CD4-positive, alpha-beta memory T cell (primary cell): ENCODE data around the gene MYO7B. TPM values are rescaled to one million over a fixed set of nuclear protein-coding genes. Genes with fewer than 3 reads are reported as not detected.

Experiments used
- CTCF ChIA-PET: fragments of 350-600 bp; sonication (Branson Sonifier 250); formaldehyde crosslinking; loops from one replicate; lab custom pipeline; 2021; ENCODE audit warnings: inconsistent platforms; ENCODE audit not compliant: partially characterized antibody; lab: Charles Lee
- POLR2A ChIA-PET: fragments of 350-600 bp; sonication (Branson Sonifier 250); formaldehyde crosslinking; loops from one replicate; lab custom pipeline; 2021; ENCODE audit not compliant: partially characterized antibody; lab: Charles Lee
- DNase-seq, 5 donors: peaks; one replicate each; pipeline versions ENCODE4 v3.0.0 to v3.0.0-alpha.2; 2020 to 2022; ENCODE audit warnings: mixed read lengths in 1 of 5
- H3K27ac ChIP-seq: one replicate; pipeline ENCODE4 v1.7.0; 2013; ENCODE audit warnings: low read depth, low read length
- H3K27me3 ChIP-seq: 2 replicates; pipeline ENCODE4 v1.7.0; 2013; ENCODE audit warnings: mild to moderate bottlenecking, low read length, moderate library complexity; ENCODE audit not compliant: insufficient read depth
- H3K36me3 ChIP-seq: 2 replicates; pipeline ENCODE4 v1.7.0; 2013; ENCODE audit warnings: mild to moderate bottlenecking, low read length, moderate library complexity; ENCODE audit not compliant: insufficient read depth
- H3K4me1 ChIP-seq: 2 replicates; pipeline ENCODE4 v1.7.0; 2013; ENCODE audit warnings: mild to moderate bottlenecking, low read length, moderate library complexity; ENCODE audit not compliant: insufficient read depth
- H3K4me3 ChIP-seq, 2 donors: one replicate each; pipeline ENCODE4 v1.7.0; 2013; ENCODE audit warnings: low read length in 2 of 2, mild to moderate bottlenecking in 1 of 2
- H3K9me3 ChIP-seq, 2 donors: one replicate each; pipeline ENCODE4 v1.7.0; 2013; ENCODE audit warnings: low read length in 2 of 2, control low read depth in 1 of 2; ENCODE audit not compliant: control insufficient read depth in 1 of 2
- H3K27ac Mint-ChIP-seq, 7 donors: one replicate each; pipeline ENCODE4 v1.8.0; 2020 to 2021; ENCODE audit warnings: mixed read lengths in 7 of 7, mild to moderate bottlenecking in 6 of 7, inconsistent platforms in 3 of 7, moderate library complexity in 3 of 7
- H3K27me3 Mint-ChIP-seq, 2 donors: one replicate each; pipeline ENCODE4 v1.8.0; 2020 to 2021; ENCODE audit warnings: mixed read lengths in 2 of 2
- H3K36me3 Mint-ChIP-seq, 2 donors: one replicate each; pipeline ENCODE4 v1.8.0; 2020 to 2021; ENCODE audit warnings: mixed read lengths in 2 of 2, inconsistent platforms in 1 of 2, mild to moderate bottlenecking in 1 of 2
- H3K4me1 Mint-ChIP-seq, 4 donors: one replicate each; pipeline ENCODE4 v1.8.0; 2020 to 2021; ENCODE audit warnings: mixed read lengths in 4 of 4, mild to moderate bottlenecking in 1 of 4
- H3K4me3 Mint-ChIP-seq, 8 donors: one replicate each; pipeline ENCODE4 v1.8.0; 2020 to 2021; ENCODE audit warnings: mixed read lengths in 8 of 8, mild to moderate bottlenecking in 7 of 8, moderate library complexity in 6 of 8, inconsistent platforms in 3 of 8
- H3K9me3 Mint-ChIP-seq, 8 donors: one replicate each; pipeline ENCODE4 v1.8.0; 2020 to 2021; ENCODE audit warnings: mixed read lengths in 8 of 8, mild to moderate bottlenecking in 5 of 8, inconsistent platforms in 3 of 8, moderate library complexity in 1 of 8
- intact Hi-C: fragments of 100-400 bp; cut with micrococcal nuclease; formaldehyde crosslinking; loops from one replicate; pipeline ENCODE4 v1.15.1; 2023
- polyA plus RNA-seq, 2 donors: library from polyadenylated mRNA; unstranded; fragments of 300-500 nt; fragmentation: Illumina TruSeq; gene quantifications; one replicate each; pipeline ENCODE4 v1.2.3, GENCODE V29; 2021
- total RNA-seq, 2 experiments: library from RNA; stranded (reverse); gene quantifications; one replicate each; pipeline ENCODE4 v1.2.3, GENCODE V29; 2021

MYO7B gene
- total and polyA plus RNA-seq, 4 experiments from 2014 or later = not detected

DNA sequence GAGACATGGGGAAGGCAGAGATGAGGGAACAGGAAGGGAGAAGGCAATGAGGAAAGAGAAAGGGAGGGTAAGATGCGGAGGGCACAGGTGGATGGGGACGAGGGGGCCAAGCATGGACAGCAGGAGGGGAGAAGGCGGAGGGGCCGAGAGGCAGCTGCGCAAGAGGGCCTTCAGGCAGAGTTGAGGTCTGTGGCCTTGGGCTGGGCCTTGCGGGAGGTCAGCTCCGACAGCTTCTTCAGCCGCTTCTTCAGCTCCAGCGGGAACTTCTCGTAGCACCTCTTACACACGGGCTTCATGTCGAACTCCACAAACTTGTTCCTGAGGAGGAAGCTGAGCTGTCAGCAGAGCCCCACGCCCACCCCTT, 103.6 kb downstream of the MYO7B start:
- H3K27me3 ChIP-seq = no peaks in the 10 kb centered on the region
- Mint-ChIP-seq H3K36me3 (no peaks in the 10 kb centered on the region), H3K4me1 (peaks cover 11 to 75% (median 40%) of the 10 kb centered on the region in 4 donors), H3K27me3 (no peaks in the 10 kb centered on the region), H3K27ac (peak overlapping the region in 5 of 7 donors; percentile 47 to 83 (median 77)), H3K4me3 (peak overlapping the region in 1 of 8 donors; percentile 52), H3K9me3 (no peaks in the 10 kb centered on the region)
- H3K27ac ChIP-seq = no peak overlapping the region
- POLR2A ChIA-PET = interaction anchor here (1.9 kb wide), 1 partner anchor 62 kb away, joined by 7 read pairs; the partner anchor contains the start of gene SFT2D3
- no peaks in the 10 kb centered on the region for H3K36me3 ChIP-seq
- CTCF ChIA-PET = interaction anchor here (0.7 to 6.2 kb wide), 2 partner anchors 12 to 48 kb away, joined by 3 to 69 read pairs; no protein-coding TSS in a partner anchor
- peaks cover 66% of the 10 kb centered on the region for H3K4me1 ChIP-seq
- no peaks in the 10 kb centered on the region for H3K9me3 ChIP-seq
- DNase-seq = no peak
- H3K4me3 ChIP-seq = peak overlapping the region in 1 of 2 donors; percentile 57
- intact Hi-C loops = no loop called here

DNA sequence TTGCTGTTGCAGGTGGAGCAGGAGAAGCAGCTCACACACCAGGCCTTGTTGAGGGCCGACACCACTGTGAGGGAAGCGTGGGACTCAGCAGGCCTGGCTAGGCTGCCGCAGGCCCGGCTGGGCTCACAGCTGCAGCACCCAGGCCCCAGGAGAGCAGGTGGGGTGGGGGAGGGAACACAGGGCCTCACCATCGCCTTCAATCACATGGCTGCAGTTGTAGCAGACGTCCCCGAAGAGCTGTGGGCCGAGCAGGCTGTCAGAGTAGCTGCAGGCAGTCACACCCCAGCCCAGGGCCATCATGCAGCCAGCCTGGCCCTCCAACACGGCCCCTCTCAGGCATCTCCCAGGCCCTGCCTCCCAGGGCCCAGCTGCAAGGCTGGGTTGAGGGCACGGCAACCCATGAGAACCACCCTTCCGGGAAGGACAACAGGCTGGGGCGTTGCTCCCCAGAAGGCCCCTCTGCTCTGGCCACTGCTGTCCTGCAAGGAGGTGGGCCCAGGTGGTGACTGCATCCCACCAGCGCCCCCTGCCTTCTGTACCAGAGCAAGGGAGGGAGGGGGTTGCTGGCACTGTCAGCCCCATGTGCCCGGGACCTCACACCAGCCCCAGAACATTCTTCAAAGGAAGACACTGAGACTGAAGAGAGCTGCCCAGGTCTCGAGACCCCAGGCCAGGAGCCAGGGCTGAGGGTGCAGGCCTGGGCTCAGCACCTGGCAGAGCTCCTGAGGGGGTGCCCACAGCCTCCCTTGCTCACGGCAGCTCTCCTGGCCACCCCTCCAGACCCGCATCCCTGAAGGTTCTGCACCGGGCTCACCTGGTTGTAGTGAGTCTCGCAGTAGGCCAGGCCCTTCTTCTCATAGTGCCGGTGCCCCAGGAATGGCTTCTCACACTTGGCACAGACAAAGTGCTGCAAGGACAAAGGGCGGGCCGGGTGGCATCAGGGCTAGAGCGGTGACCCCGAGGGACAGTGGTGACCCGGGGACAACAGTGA, 104.9 kb downstream of the MYO7B start:
- ChIA-PET POLR2A (interaction anchor here (0.9 to 2.3 kb wide), 5 partner anchors 9 to 114 kb away, joined by 3 to 9 read pairs (median 7); partner anchors contain the start of genes IWS1 and SFT2D3), CTCF (interaction anchor here (1.3 to 6.2 kb wide), 3 partner anchors 11 to 50 kb away, joined by 12 to 69 read pairs (median 16); no protein-coding TSS in a partner anchor)
- H3K4me1 Mint-ChIP-seq = peaks cover 13 to 75% (median 37%) of the 10 kb centered on the region in 4 donors
- no peaks in the 10 kb centered on the region for H3K27me3 ChIP-seq
- intact Hi-C loops = loop anchor here (10.0 kb wide), 1 partner anchor 296 kb away; no protein-coding TSS in a partner anchor
- H3K4me1 ChIP-seq = peaks cover 66% of the 10 kb centered on the region
- peak overlapping the region; percentile 53 to 82 (median 66) for H3K4me3 Mint-ChIP-seq
- H3K27ac Mint-ChIP-seq = peak overlapping the region; percentile 64 to 83 (median 78)
- H3K27me3 Mint-ChIP-seq = no peaks in the 10 kb centered on the region
- H3K9me3 ChIP-seq = no peaks in the 10 kb centered on the region
- peak overlapping the region; percentile 57 to 61 for H3K4me3 ChIP-seq
- DNase-seq = peak; percentile 14 to 44 (median 21)
- H3K36me3 ChIP-seq = no peaks in the 10 kb centered on the region
- H3K36me3 Mint-ChIP-seq = no peaks in the 10 kb centered on the region
- peak overlapping the region; percentile 61 for H3K27ac ChIP-seq
- no peaks in the 10 kb centered on the region for H3K9me3 Mint-ChIP-seq

GRCh38 chr2:127641133-127641532, 105.7 kb downstream of the MYO7B start:
- ChIA-PET POLR2A (interaction anchor here (1.6 to 2.3 kb wide), 2 partner anchors 61 to 115 kb away, joined by 7 to 9 read pairs; partner anchors contain the start of genes IWS1 and SFT2D3), CTCF (interaction anchor here (1.0 to 6.2 kb wide), 3 partner anchors 10 to 61 kb away, joined by 3 to 69 read pairs (median 16); no protein-coding TSS in a partner anchor)
- peaks cover 59% of the 10 kb centered on the region for H3K4me1 ChIP-seq
- peak in 1 of 5 donors; percentile 51 for DNase-seq
- no peaks in the 10 kb centered on the region for H3K27me3 ChIP-seq
- H3K4me3 Mint-ChIP-seq = peak overlapping the region in 7 of 8 donors; percentile 53 to 82 (median 66)
- H3K36me3 ChIP-seq = no peaks in the 10 kb centered on the region
- H3K9me3 Mint-ChIP-seq = no peaks in the 10 kb centered on the region
- H3K9me3 ChIP-seq = no peaks in the 10 kb centered on the region
- H3K4me1 Mint-ChIP-seq = peaks cover 13 to 68% (median 36%) of the 10 kb centered on the region in 4 donors
- no peaks in the 10 kb centered on the region for H3K36me3 Mint-ChIP-seq
- no peaks in the 10 kb centered on the region for H3K27me3 Mint-ChIP-seq
- intact Hi-C loops = loop anchor here (10.0 kb wide), 1 partner anchor 296 kb away; no protein-coding TSS in a partner anchor
- peak overlapping the region; percentile 61 for H3K27ac ChIP-seq
- H3K4me3 ChIP-seq = peak overlapping the region; percentile 57 to 61
- peak overlapping the region in 5 of 7 donors; percentile 65 to 91 (median 78) for H3K27ac Mint-ChIP-seq

- H3K4me1 ChIP-seq = peaks cover 51% of the 10 kb centered on the region
- no peaks in the 10 kb centered on the region for H3K9me3 ChIP-seq
- Mint-ChIP-seq H3K27me3 (no peaks in the 10 kb centered on the region), H3K9me3 (no peaks in the 10 kb centered on the region), H3K4me1 (peaks cover 12 to 60% (median 34%) of the 10 kb centered on the region in 4 donors), H3K36me3 (no peaks in the 10 kb centered on the region), H3K4me3 (peak overlapping the region; percentile 29 to 82 (median 65)), H3K27ac (peak overlapping the region in 5 of 7 donors; percentile 54 to 91 (median 75))
- no peaks in the 10 kb centered on the region for H3K27me3 ChIP-seq
- peak overlapping the region; percentile 61 for H3K27ac ChIP-seq
- CTCF ChIA-PET = interaction anchor here (1.0 to 6.2 kb wide), 3 partner anchors 9 to 60 kb away, joined by 3 to 69 read pairs (median 16); no protein-coding TSS in a partner anchor
- POLR2A ChIA-PET = interaction anchor here (1.6 kb wide), 1 partner anchor 60 kb away, joined by 9 read pairs; the partner anchor contains the start of gene SFT2D3
- no peaks in the 10 kb centered on the region for H3K36me3 ChIP-seq
- peak; percentile 36 to 55 (median 48) for DNase-seq
- H3K4me3 ChIP-seq = peak overlapping the region; percentile 57 to 61
- intact Hi-C loops = loop anchor here (10.0 kb wide), 1 partner anchor 297 kb away; no protein-coding TSS in a partner anchor
Observed at GRCh38 chr2:127641846-127642507, 106.5 kb downstream of the MYO7B start.

GRCh38 chr2:127642706-127643438, 107.4 kb downstream of the MYO7B start:
- Mint-ChIP-seq H3K4me1 (peaks cover 10 to 52% (median 34%) of the 10 kb centered on the region in 4 donors), H3K27me3 (no peaks in the 10 kb centered on the region), H3K9me3 (no peaks in the 10 kb centered on the region), H3K27ac (peak overlapping the region; percentile 31 to 87 (median 54)), H3K4me3 (peak overlapping the region in 2 of 8 donors; percentile 31 to 68), H3K36me3 (no peaks in the 10 kb centered on the region)
- Histone ChIP-seq H3K4me1 (peaks cover 42% of the 10 kb centered on the region), H3K27me3 (no peaks in the 10 kb centered on the region), H3K9me3 (no peaks in the 10 kb centered on the region), H3K4me3 (no peak overlapping the region), H3K27ac (no peak overlapping the region), H3K36me3 (no peaks in the 10 kb centered on the region)
- ChIA-PET CTCF (interaction anchor here (2.2 kb wide), 1 partner anchor 52 kb away, joined by 16 read pairs; no protein-coding TSS in a partner anchor), POLR2A (no interaction called here)
- DNase-seq = peak in 1 of 5 donors; percentile 17
- intact Hi-C loops = loop anchor here (10.0 kb wide), 1 partner anchor 298 kb away; no protein-coding TSS in a partner anchor

DNA sequence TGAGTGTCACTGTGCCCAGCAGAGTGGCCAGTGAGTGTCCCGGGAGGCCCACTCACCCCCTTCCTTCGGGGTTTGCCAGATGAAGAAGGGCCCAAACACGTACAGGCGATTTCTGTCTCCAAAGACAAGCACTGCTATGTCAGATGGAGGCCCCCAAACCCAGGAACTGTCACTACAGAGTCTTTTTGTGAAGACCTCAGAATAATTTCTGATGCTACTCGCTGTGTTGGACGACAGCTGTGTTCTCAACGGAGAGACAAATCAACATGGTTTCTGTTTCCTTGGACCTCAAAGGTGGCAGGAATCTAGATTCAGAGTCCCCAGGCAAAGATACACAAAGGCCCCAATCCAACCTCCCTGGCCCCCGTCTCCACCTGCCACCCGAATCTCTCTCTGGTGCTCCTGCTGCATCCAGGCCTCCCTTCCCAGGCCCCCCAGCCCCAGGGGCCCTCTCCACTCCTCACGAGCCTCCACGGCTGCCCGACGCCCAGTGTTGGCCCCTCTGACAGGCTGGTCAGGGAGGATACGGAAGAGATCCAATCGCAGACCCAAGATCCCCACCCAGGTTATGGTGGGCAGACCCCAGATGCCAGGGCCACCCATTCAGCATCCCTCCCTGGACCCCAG, 108.1 kb downstream of the MYO7B start:
- no peaks in the 10 kb centered on the region for H3K36me3 ChIP-seq
- Mint-ChIP-seq H3K27ac (peak overlapping the region in 6 of 7 donors; percentile 31 to 87 (median 64)), H3K4me3 (no peak overlapping the region), H3K36me3 (no peaks in the 10 kb centered on the region), H3K4me1 (peaks cover 8 to 51% (median 32%) of the 10 kb centered on the region in 4 donors), H3K9me3 (no peaks in the 10 kb centered on the region), H3K27me3 (no peaks in the 10 kb centered on the region)
- H3K4me3 ChIP-seq = no peak overlapping the region
- DNase-seq = peak in 1 of 5 donors; percentile 20
- no peaks in the 10 kb centered on the region for H3K27me3 ChIP-seq
- H3K4me1 ChIP-seq = peaks cover 35% of the 10 kb centered on the region
- CTCF ChIA-PET = no interaction called here
- intact Hi-C loops = loop anchor here (10.0 kb wide), 1 partner anchor 299 kb away; no protein-coding TSS in a partner anchor
- POLR2A ChIA-PET = no interaction called here
- no peak overlapping the region for H3K27ac ChIP-seq
- no peaks in the 10 kb centered on the region for H3K9me3 ChIP-seq
